Panc1 (cell line): ENCODE results near the gene SIVA1.

ENCODE experiments used
- CTCF ChIP-seq: fragments of 450-650 bp; IDR thresholded peaks from 2 replicates; pipeline ENCODE4 v1.5.1; 2017; ENCODE audit warnings: mild to moderate bottlenecking
- POLR2AphosphoS5 ChIP-seq: IDR thresholded peaks from 2 replicates; pipeline ENCODE4 v1.6.1; 2012; ENCODE audit warnings: mild to moderate bottlenecking, low read depth, low read length, moderate library complexity
- REST ChIP-seq, 2 experiments: IDR thresholded peaks; 2 replicates each; pipeline ENCODE4 v1.6.1; 2011 to 2012; ENCODE audit warnings: low read depth in 2 of 2, control low read depth in 1 of 2, low read length in 1 of 2, mild to moderate bottlenecking in 1 of 2, moderate library complexity in 1 of 2; ENCODE audit not compliant: insufficient read depth in 1 of 2
- SIN3A ChIP-seq: IDR thresholded peaks from 2 replicates; pipeline ENCODE4 v1.6.1; 2012; ENCODE audit warnings: low read depth, mild to moderate bottlenecking, low read length, moderate library complexity, borderline replicate concordance; ENCODE audit not compliant: insufficient read depth

- TF ChIP-seq CTCF (no peak), REST (IDR thresholded peaks at IDR 0.05; ENCODE audit: insufficient read depth in 1 of 2, low read depth in 2 of 2, low read length in 1 of 2) (no peak), POLR2AphosphoS5 (no peak), SIN3A (no peak)
Measured at GRCh38 chr14:104758981-104759969, 6.3 kb downstream of the SIVA1 start.
